Mucosa of rectum (tissue), 2 donors: ENCODE data around the gene USP11.

Experiments
- H3K27ac ChIP-seq, 2 donors: one replicate each; pipeline ENCODE4 v1.7.0; 2013; ENCODE audit warnings: inconsistent platforms in 2 of 2, low read depth in 2 of 2, low read length in 2 of 2
- H3K27me3 ChIP-seq, 2 donors: one replicate each; pipeline ENCODE4 v1.7.0; 2013; ENCODE audit warnings: low read length in 2 of 2; ENCODE audit not compliant: control insufficient read depth in 2 of 2, insufficient read depth in 2 of 2
- H3K36me3 ChIP-seq, 2 donors: one replicate each; pipeline ENCODE4 v1.7.0; 2013; ENCODE audit warnings: low read length in 2 of 2; ENCODE audit not compliant: control insufficient read depth in 2 of 2, insufficient read depth in 2 of 2
- H3K4me1 ChIP-seq, 2 donors: one replicate each; pipeline ENCODE4 v1.7.0; 2013; ENCODE audit warnings: low read length in 2 of 2, mild to moderate bottlenecking in 1 of 2; ENCODE audit not compliant: control insufficient read depth in 2 of 2, insufficient read depth in 2 of 2
- H3K4me3 ChIP-seq, 2 donors: one replicate each; pipeline ENCODE4 v1.7.0; 2013; ENCODE audit warnings: low read length in 2 of 2
- H3K9ac ChIP-seq, 2 donors: one replicate each; pipeline ENCODE4 v1.7.0; 2013; ENCODE audit warnings: low read length in 2 of 2, low read depth in 1 of 2, mild to moderate bottlenecking in 1 of 2
- H3K9me3 ChIP-seq, 2 donors: one replicate each; pipeline ENCODE4 v1.7.0; 2013; ENCODE audit warnings: low read length in 2 of 2; ENCODE audit not compliant: control insufficient read depth in 2 of 2
- donor health status: healthy.
- donor health status: Normal muscosa, but diverticular disease.

The USP11 gene

GRCh38 chrX:47223476-47224250, 9.1 kb upstream of the USP11 start:
- H3K4me1 ChIP-seq, result peaks cover 9 to 18% of the 10 kb centered on the region in 2 donors
- no peak overlapping the region for H3K9ac ChIP-seq
- no peaks in the 10 kb centered on the region for H3K27me3 ChIP-seq
- no peak overlapping the region for H3K4me3 ChIP-seq
- peaks cover 48 to 53% of the 10 kb centered on the region in 2 donors for H3K36me3 ChIP-seq
- no peak overlapping the region for H3K27ac ChIP-seq
- H3K9me3 ChIP-seq, result no peaks in the 10 kb centered on the region

GRCh38 chrX:47224266-47224895, 8.4 kb upstream of the USP11 start:
- H3K27me3 ChIP-seq, result no peaks in the 10 kb centered on the region
- H3K27ac ChIP-seq, result no peak overlapping the region
- peaks cover 6 to 15% of the 10 kb centered on the region in 2 donors for H3K4me1 ChIP-seq
- no peak overlapping the region for H3K4me3 ChIP-seq
- no peak overlapping the region for H3K9ac ChIP-seq
- H3K9me3 ChIP-seq, result no peaks in the 10 kb centered on the region
- H3K36me3 ChIP-seq, result peaks cover 51 to 56% of the 10 kb centered on the region in 2 donors

- H3K36me3 ChIP-seq, result peaks cover 51 to 56% of the 10 kb centered on the region in 2 donors
Measured at GRCh38 chrX:47224896-47225290, 7.9 kb upstream of the USP11 start.

DNA sequence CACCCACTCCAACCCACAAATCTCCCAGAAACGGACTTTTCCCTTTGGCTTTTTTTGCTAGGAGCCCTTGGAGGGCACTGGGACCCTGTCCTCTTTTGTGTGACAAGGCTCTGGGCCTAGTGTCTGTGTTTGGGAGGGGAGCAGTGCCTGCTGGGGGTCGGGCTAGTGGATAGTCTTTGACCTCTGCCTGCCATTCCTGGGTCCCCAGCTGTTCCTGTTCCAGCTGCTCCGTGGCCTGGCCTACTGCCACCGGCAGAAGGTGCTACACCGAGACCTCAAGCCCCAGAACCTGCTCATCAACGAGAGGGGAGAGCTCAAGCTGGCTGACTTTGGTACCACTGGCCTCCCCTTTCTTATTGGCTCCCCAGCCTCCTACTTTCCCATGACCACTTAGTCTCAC, 6.7 kb upstream of the USP11 start:
- Histone ChIP-seq H3K9ac (no peak overlapping the region), H3K36me3 (peaks cover 51 to 56% of the 10 kb centered on the region in 2 donors), H3K27me3 (peaks cover 0 to 2% of the 10 kb centered on the region in 2 donors), H3K4me3 (no peak overlapping the region), H3K27ac (no peak overlapping the region), H3K9me3 (no peaks in the 10 kb centered on the region), H3K4me1 (no peaks in the 10 kb centered on the region)

More at GRCh38 chrX:47224896-47225290, 7.9 kb upstream of the USP11 start:
- peaks cover 4 to 10% of the 10 kb centered on the region in 2 donors for H3K4me1 ChIP-seq
- H3K27me3 ChIP-seq, result no peaks in the 10 kb centered on the region
- no peak overlapping the region for H3K9ac ChIP-seq
- no peaks in the 10 kb centered on the region for H3K9me3 ChIP-seq
- no peak overlapping the region for H3K27ac ChIP-seq
- H3K4me3 ChIP-seq, result no peak overlapping the region

- no peak overlapping the region for H3K4me3 ChIP-seq
- H3K27me3 ChIP-seq, result peaks cover 0 to 2% of the 10 kb centered on the region in 2 donors
- no peaks in the 10 kb centered on the region for H3K4me1 ChIP-seq
- no peak overlapping the region for H3K27ac ChIP-seq
- peaks cover 51 to 56% of the 10 kb centered on the region in 2 donors for H3K36me3 ChIP-seq
- no peak overlapping the region for H3K9ac ChIP-seq
- no peaks in the 10 kb centered on the region for H3K9me3 ChIP-seq
Measured at GRCh38 chrX:47226531-47227333, 6.1 kb upstream of the USP11 start.

- Histone ChIP-seq H3K9ac (no peak overlapping the region), H3K27me3 (peaks cover 0 to 2% of the 10 kb centered on the region in 2 donors), H3K4me1 (no peaks in the 10 kb centered on the region), H3K36me3 (peaks cover 51 to 56% of the 10 kb centered on the region in 2 donors), H3K27ac (no peak overlapping the region), H3K4me3 (no peak overlapping the region), H3K9me3 (no peaks in the 10 kb centered on the region)
Measured at GRCh38 chrX:47227334-47227583, 5.5 kb upstream of the USP11 start.

DNA sequence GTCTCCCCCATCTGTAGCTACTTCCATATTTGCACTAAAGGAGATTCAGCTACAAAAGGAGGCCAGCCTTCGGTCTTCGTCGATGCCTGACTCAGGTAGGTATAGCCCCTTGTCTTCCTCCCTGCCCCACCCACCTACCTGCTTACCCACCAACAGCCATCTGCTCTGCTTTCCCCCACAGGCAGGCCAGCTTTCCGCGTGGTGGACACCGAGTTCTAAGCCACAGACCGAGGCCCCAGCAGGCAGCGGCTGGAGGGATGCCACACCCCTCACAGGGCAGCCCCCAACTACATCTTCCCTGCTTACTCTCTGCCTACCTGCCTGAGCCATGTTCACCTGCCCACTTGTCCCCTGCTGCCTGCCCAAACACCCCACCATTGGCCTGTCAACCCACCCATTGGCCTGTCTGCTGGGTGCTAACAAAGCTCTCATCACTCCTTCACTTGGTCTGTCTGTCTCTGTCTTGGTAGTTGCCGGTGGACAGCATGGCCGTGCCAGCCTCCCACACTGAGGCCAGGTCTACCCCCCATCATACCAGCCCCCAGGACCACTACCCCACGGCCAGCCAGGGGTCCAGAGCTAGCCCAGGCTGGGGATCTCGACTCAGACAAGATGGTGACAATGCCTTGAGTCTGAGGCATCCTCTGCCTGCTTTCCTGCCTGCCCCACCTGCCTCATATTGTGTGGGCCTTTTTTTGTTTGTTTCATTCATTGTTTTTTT, 4.1 kb upstream of the USP11 start:
- Histone ChIP-seq H3K27me3 (peaks cover 2% of the 10 kb centered on the region in 2 donors), H3K27ac (no peak overlapping the region), H3K36me3 (peaks cover 44 to 46% of the 10 kb centered on the region in 2 donors), H3K4me3 (no peak overlapping the region), H3K9me3 (no peaks in the 10 kb centered on the region), H3K9ac (no peak overlapping the region), H3K4me1 (peaks cover 0 to 4% of the 10 kb centered on the region in 2 donors)

- peaks cover 2% of the 10 kb centered on the region in 2 donors for H3K27me3 ChIP-seq
- no peak overlapping the region for H3K9ac ChIP-seq
- H3K4me1 ChIP-seq, result peaks cover 0 to 4% of the 10 kb centered on the region in 2 donors
- H3K27ac ChIP-seq, result no peak overlapping the region
- H3K36me3 ChIP-seq, result peaks cover 37 to 39% of the 10 kb centered on the region in 2 donors
- H3K9me3 ChIP-seq, result no peaks in the 10 kb centered on the region
- H3K4me3 ChIP-seq, result no peak overlapping the region
Measured at GRCh38 chrX:47229427-47229826, 3.4 kb upstream of the USP11 start.

- peaks cover 0 to 4% of the 10 kb centered on the region in 2 donors for H3K4me1 ChIP-seq
- no peak overlapping the region for H3K9ac ChIP-seq
- H3K27me3 ChIP-seq, result peaks cover 2% of the 10 kb centered on the region in 2 donors
- H3K4me3 ChIP-seq, result no peak overlapping the region
- no peaks in the 10 kb centered on the region for H3K9me3 ChIP-seq
- H3K27ac ChIP-seq, result no peak overlapping the region
- H3K36me3 ChIP-seq, result peaks cover 28 to 32% of the 10 kb centered on the region in 2 donors
Measured at GRCh38 chrX:47230136-47230868, 2.5 kb upstream of the USP11 start.
